DOHH2 (cell line): ENCODE data around the gene ABTB1.

Experiments used
- H3F3A ChIP-seq: fragments of 200-600 bp; sonication (generic), shearing (Covaris generic); 2 replicates; pipeline ENCODE4 v1.6.0; 2016; ENCODE audit warnings: antibody characterized with exemption, mild to moderate bottlenecking; ENCODE audit not compliant: control insufficient read depth, insufficient read depth
- H3K27ac ChIP-seq: fragments of 200-600 bp; sonication (generic); 2 replicates; pipeline ENCODE4 v1.5.1; 2014; ENCODE audit warnings: low read depth, mild to moderate bottlenecking, low read length, moderate library complexity
- H3K27me3 ChIP-seq: fragments of 200-600 bp; sonication (generic); 2 replicates; pipeline ENCODE4 v1.6.1; 2014; ENCODE audit warnings: mild to moderate bottlenecking, low read length, mixed read lengths; ENCODE audit not compliant: control insufficient read depth
- H3K36me3 ChIP-seq: fragments of 200-600 bp; sonication (generic); 2 replicates; pipeline ENCODE4 v1.6.1; 2014; ENCODE audit warnings: mild to moderate bottlenecking, low read length, moderate library complexity, mixed read lengths; ENCODE audit not compliant: control insufficient read depth
- H3K4me1 ChIP-seq: fragments of 200-600 bp; sonication (generic); 2 replicates; pipeline ENCODE4 v1.6.1; 2014; ENCODE audit warnings: mild to moderate bottlenecking, low read length, mixed read lengths; ENCODE audit not compliant: control insufficient read depth
- H3K4me2 ChIP-seq: fragments of 200-600 bp; sonication (generic); 2 replicates; pipeline ENCODE4 v1.6.0; 2014; ENCODE audit warnings: mild to moderate bottlenecking, low read length, moderate library complexity
- H3K4me3 ChIP-seq: fragments of 200-600 bp; sonication (generic); 2 replicates; pipeline ENCODE4 v1.5.1; 2014; ENCODE audit warnings: mild to moderate bottlenecking, low read length, mixed read lengths
- H3K79me2 ChIP-seq: fragments of 200-600 bp; sonication (generic); 2 replicates; pipeline ENCODE4 v1.6.1; 2014; ENCODE audit warnings: mild to moderate bottlenecking, low read length, mixed read lengths; ENCODE audit not compliant: control insufficient read depth
- H3K9me2 ChIP-seq: fragments of 200-600 bp; sonication (generic); replicated peaks from 2 replicates; pipeline ENCODE4 v1.6.1; 2014; ENCODE audit warnings: mild to moderate bottlenecking, low read length, mixed read lengths; ENCODE audit not compliant: control insufficient read depth
- H3K9me3 ChIP-seq: fragments of 200-600 bp; sonication (generic); 2 replicates; pipeline ENCODE4 v1.6.1; 2014; ENCODE audit warnings: antibody characterized with exemption, low read length, mixed read lengths; ENCODE audit not compliant: control insufficient read depth, insufficient read depth
- H4K20me1 ChIP-seq: fragments of 200-600 bp; sonication (generic); 2 replicates; pipeline ENCODE4 v1.6.0; 2014; ENCODE audit warnings: low read depth, mild to moderate bottlenecking, antibody characterized with exemption, low read length, moderate library complexity; ENCODE audit not compliant: control insufficient read depth, insufficient read depth
- CTCF ChIP-seq: fragments of 200-600 bp; sonication (generic); IDR thresholded peaks from one replicate; pipeline ENCODE4 v1.5.1; 2014; ENCODE audit warnings: antibody characterized with exemption, mild to moderate bottlenecking, low read depth, low read length; ENCODE audit not compliant: poor library complexity, severe bottlenecking
- EZH2phosphoT487 ChIP-seq: fragments of 200-600 bp; sonication (generic); IDR thresholded peaks from 2 replicates; pipeline ENCODE4 v1.6.1; 2017; ENCODE audit warnings: borderline replicate concordance, mild to moderate bottlenecking, antibody characterized with exemption, low read length, moderate library complexity, mixed read lengths

The ABTB1 gene

GRCh38 chr3:127712461-127712860 lies 39.7 kb downstream of the ABTB1 start:
- Histone ChIP-seq H3F3A (no peaks in the 10 kb centered on the region), H3K4me1 (no peaks in the 10 kb centered on the region), H3K4me2 (no peak overlapping the region), H3K9me2 (no peaks in the 10 kb centered on the region), H4K20me1 (no peaks in the 10 kb centered on the region), H3K4me3 (no peak overlapping the region), H3K9me3 (no peaks in the 10 kb centered on the region), H3K27me3 (no peaks in the 10 kb centered on the region; the same call in 1 of the 2 replicates), H3K79me2 (no peaks in the 10 kb centered on the region), H3K36me3 (no peaks in the 10 kb centered on the region), H3K27ac (no peak overlapping the region)
- TF ChIP-seq EZH2phosphoT487 (no peak), CTCF (no peak)

DNA sequence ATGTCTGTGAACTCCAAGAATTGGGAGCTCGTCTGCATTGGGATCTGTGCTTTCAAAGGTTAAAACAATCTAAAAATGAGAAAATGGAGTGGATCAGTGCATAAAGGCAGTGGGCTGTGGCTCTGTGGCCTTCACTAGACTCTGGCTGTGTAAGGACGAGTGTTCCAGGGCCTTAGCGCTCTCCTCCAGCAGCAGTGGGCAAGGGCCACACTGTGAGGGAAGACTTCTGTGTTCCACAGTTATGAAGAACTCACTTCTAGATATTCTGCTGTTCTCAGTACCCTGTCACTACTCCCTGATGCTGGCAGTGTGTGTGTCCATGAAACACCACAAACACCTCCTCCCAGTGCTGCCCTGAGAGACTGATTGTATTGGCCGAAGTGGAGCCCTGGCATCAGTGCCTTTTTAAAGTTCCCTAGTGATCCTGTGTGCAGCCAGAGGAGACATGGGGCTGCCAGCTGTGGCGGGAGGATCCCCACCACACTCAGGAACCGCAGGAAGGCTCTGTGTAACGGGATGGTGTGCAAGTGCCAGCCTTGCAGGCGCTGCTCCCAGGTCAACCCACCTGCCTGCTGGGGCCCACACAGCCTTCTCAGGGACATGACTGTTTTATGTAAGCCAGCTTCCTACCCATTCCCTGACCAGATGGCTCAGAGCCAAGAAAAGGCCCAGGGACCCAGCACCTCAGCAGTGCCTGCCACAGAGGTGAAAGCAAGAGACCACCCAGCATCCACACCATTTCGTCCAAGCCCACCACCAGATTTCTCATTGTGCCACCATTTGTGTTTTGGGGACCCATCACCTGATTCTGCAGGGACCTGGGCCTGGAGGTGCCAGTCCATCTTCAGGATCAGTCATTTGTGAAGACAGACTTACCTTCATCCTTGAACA lies 40.4 kb downstream of the ABTB1 start:
- Histone ChIP-seq H3K79me2 (no peaks in the 10 kb centered on the region), H3K4me2 (no peak overlapping the region), H3F3A (no peaks in the 10 kb centered on the region), H3K27me3 (no peaks in the 10 kb centered on the region; the same call in 1 of the 2 replicates), H3K9me2 (no peaks in the 10 kb centered on the region), H3K4me3 (no peak overlapping the region), H4K20me1 (no peaks in the 10 kb centered on the region), H3K27ac (no peak overlapping the region), H3K9me3 (no peaks in the 10 kb centered on the region), H3K4me1 (no peaks in the 10 kb centered on the region), H3K36me3 (no peaks in the 10 kb centered on the region)
- TF ChIP-seq EZH2phosphoT487 (no peak), CTCF (no peak)

GRCh38 chr3:127714125-127714571 lies 41.4 kb downstream of the ABTB1 start:
- Histone ChIP-seq H3K9me2 (no peaks in the 10 kb centered on the region), H3K4me3 (no peak overlapping the region), H3K36me3 (no peaks in the 10 kb centered on the region), H3K4me2 (no peak overlapping the region), H3K9me3 (no peaks in the 10 kb centered on the region), H3K4me1 (no peaks in the 10 kb centered on the region), H3F3A (no peaks in the 10 kb centered on the region), H3K27me3 (no peaks in the 10 kb centered on the region; the same call in 1 of the 2 replicates), H4K20me1 (no peaks in the 10 kb centered on the region), H3K79me2 (no peaks in the 10 kb centered on the region), H3K27ac (no peak overlapping the region)
- TF ChIP-seq CTCF (no peak), EZH2phosphoT487 (no peak)
